GM21723 (cell line): ENCODE results near the gene TMEM238L.
"Not testable (repeated sequence)": the region's sequence is repeated elsewhere in the genome, so short reads cannot be mapped to it uniquely, and the experiment has no call there.

Source experiments
- ATAC-seq: cut with Tn5 transposase; IDR thresholded peaks from one replicate; pipeline ENCODE4 v1.9.1; 2021; ENCODE audit warnings: mild to moderate bottlenecking, moderate library complexity; ENCODE audit not compliant: unreplicated experiment

The TMEM238L gene

DNA sequence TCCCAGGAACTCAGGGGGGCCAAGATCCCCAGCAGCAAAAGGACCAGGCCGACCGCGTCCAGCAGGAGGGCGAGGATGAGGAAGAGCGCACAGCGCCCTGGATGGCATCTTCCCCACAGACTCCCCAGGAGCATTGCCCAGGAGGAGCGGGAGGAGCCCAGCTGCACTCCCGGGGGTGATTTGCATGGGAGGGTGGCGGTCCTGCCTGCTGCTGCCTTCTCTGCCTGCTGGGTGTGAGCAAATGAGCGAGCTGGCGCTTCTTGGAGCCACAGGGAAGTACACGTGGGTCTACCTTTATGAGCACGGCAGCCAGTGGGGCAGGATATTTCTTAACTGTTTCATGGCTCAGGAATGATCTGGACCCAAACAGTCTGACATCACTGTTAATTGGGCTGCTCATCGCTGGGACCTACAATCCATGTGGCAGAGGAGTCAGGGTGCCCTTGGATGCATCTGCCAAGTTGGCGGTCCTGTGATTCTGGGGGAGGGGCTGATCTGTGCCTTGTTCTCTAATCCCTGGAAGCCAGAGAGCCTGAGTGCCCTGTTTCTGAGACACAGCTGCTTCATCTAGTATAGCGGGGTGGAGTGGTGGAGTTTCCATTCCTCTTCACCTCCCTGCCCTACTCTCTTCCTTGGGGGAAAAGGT lies at the start of gene TMEM238L:
Gene TMEM238L (minus strand): TSS at position 270 of the 646 bp plus-strand sequence. CDS start 136 bp downstream, at position 134.
- no peak for ATAC-seq

- ATAC-seq: not testable (repeated sequence)
These were observed 42.7 kb upstream of the TMEM238L start for GRCh38 chr17:10846636-10847035.

DNA sequence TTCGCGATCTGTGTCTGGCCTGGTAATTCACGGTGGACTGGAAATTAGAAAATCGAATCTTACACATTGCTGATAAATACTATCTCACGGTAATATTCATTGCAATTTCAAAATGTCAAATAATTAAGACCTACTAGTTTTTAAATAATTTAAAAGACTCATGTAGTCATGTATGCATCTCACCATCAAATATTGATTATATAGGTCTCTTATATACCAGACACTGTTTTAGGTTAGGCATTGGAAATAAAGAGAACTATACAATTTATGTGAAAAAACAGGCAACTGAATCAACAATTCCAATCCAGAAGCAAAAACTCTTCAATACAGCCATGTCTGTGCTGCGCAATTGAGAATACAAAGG lies 41.5 kb upstream of the TMEM238L start:
- no peak for ATAC-seq

DNA sequence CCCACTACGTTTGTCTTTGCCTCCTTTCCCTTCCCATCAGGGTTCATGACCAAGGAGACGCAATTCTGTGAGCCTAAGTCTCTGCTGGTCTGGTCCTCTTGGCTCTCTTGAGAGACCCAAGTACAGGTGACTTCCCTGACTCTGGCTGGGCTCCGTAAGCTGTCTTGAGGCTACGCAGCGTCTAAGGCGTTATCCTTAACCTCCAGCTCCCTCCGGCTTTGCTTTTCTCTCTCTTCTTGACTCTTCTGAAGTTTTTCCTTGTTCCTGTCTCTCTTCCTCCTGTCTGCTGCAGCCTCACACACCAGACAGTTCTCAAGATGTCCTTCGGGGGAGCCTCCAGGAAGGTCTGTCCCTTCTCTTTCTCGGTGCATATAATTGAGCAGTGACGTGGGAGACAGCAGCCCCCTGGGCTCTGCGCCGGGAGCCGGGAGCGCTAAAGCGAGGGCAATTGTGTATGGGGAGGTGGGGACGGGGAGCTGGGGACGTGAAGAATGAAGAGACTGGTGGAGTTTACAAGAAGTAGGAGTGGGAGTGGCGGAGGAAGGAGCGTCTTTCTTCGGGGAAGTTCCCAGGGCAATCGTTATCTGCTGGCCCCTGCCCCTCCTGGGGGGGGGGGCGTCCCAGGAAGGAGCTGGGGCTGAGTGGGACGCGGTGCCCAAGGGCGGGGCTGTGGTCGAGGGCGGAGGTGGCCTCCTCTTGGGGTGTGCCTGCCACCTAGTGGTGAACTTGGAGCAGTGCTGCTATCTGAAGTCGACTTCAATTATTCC lies 40.9 kb upstream of the TMEM238L start:
- ATAC-seq: peak; percentile 92

- no peak for ATAC-seq
These were observed 39.9 kb upstream of the TMEM238L start for GRCh38 chr17:10843811-10844210.

GRCh38 chr17:10842658-10843057 lies 38.8 kb upstream of the TMEM238L start:
- ATAC-seq: no peak

DNA sequence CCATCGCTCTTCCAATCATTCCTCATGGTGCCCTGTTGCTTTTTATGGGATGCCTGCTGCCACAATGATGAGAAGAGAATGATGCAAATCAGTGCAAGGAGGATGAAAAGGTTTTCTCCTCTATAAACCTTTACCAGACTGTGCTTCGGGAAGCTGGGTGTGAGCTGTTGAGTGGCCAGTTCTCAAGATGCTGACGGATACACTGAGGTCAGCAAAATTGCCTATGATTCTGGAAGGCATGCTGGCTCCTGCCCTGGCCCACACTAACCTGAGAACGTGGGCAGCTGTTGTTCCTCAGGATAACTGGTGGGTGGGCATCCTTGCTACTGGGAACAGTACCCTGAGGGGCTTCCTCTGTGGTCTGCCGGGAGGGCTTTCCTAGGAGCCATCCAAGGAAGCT lies 34.8 kb upstream of the TMEM238L start:
- no peak for ATAC-seq

- no peak for ATAC-seq
These were observed 34.0 kb upstream of the TMEM238L start, which contains the start of gene PIRT for GRCh38 chr17:10837921-10838320. Gene PIRT (minus strand): TSS chr17:10838087. CDS start chr17:10825645, 12,442 bp downstream.

- ATAC-seq: no peak
These were observed 33.2 kb upstream of the TMEM238L start for GRCh38 chr17:10836966-10837590.

DNA sequence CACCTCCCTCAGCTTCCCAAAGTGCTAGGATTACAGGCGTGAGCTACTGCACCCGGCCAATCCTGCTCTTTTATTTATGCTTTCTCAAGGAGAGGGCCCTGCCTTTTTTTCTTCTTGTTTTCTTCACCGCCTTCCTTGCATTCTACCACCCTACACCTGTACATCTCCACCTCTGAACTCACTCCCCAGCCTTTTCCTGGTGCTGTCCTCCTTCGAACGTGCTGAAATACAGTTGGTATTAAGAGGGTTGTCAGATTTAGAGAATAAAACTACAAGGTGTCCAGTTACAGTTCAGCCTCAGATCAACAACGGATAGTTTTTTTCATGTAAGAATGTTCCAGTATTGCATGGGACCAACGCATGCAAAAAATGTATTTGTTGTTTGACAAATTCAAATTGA lies 32.2 kb upstream of the TMEM238L start:
- no peak for ATAC-seq

DNA sequence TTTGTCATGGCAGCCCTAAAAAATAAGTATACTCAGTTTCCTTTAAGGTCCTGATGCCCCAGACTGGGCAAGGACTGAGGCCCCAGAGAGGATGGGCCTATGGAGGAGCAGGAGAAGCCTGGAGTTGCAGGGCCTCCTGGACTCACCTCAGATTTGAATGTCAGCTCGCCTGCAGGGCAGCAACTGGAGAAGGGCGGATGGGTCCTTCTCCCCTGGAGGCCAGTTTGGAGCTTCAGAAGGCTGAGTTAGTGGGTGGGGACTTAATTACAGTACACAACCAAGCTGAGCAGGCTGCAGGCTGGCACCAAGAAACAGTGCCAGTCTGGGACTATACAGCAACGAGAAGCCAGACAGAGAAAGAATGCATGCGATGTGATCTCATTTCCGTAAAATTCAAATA lies 27.8 kb upstream of the TMEM238L start:
- no peak for ATAC-seq

- no peak for ATAC-seq
These were observed 24.1 kb upstream of the TMEM238L start for GRCh38 chr17:10827898-10828552.

GRCh38 chr17:10824874-10825273 lies 21.0 kb upstream of the TMEM238L start:
- no peak for ATAC-seq

- ATAC-seq: no peak
These were observed 17.9 kb upstream of the TMEM238L start for GRCh38 chr17:10821770-10822169.

DNA sequence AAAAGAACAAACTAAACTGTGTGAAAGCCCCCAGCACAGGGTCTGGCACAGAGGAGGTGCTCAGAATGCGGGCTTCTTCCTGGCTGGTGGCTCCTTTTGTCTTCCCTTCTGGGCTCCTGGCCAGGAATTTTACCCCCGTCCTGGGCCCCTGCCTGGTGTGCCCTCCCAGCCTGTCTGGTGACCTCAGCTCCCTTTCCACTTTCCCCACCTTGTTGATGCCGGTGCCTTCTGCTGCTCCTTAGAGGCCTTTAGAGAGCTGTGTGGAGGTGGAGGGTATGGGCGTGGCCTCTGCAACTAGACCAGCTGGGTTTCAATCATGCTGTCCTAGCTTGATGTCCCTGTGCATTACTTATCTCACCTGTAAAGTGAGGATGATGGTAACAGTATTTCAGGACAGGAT lies 17.2 kb upstream of the TMEM238L start:
- no peak for ATAC-seq

- ATAC-seq: no peak
These were observed 11.4 kb upstream of the TMEM238L start for GRCh38 chr17:10815319-10815718.

DNA sequence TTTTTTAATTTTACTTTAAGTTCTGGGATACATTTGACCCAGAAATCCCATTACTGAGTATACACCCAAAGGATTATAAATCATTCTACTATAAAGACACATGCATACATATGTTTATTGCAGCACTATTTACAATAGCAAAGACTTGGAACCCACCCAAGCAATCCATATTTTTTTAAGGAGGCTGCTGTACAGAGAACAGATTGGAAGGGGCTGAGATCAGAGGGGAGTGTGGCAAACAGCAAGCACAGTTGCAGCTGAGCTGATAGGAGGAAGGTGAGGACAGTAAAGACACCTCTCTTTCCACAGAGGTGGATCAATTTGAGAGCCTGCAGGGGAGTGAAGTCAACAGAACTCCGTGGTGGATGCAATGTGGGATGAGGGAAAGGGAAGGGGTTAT lies 10.2 kb upstream of the TMEM238L start:
- no peak for ATAC-seq

DNA sequence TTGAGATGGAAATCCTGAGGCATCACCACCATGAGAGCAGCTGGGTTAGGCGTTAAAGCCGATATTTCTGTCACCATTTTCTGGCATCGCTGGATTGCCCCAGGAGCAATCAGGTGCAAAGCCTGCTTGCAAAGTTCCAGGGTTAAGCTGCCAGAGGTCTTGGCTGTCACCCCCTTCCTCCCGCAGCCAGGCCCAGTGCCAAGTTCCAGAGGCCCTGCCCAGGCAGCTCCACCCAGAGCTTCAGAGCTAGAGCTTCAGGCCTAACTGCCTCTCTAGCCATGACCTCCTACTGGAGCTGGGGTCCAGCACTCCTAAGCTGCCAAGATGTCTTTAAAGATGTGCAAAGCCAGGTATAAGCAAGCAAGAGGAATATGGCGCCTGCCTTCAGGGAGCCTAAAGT lies 8.8 kb upstream of the TMEM238L start:
- no peak for ATAC-seq

DNA sequence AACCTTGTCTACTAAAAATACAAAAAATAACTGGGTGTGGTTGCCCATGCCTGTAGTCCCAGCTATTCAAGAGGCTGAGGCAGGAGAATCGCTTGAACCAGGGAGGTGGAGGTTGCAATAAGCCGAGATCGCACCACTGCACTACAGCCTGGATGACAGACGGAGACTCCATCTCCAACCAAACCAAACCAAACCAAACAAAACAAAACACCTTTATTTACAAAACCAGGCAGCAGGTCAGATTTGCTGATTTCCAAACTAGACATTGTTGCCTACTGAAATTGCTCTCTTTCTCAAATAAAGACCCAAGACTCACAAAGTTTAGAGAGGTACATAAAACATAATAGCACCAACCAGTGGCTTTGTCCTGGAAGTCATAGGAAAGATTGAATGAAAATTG lies 5.7 kb upstream of the TMEM238L start:
- ATAC-seq: no peak

GRCh38 chr17:10807704-10808128 lies 3.8 kb upstream of the TMEM238L start:
- ATAC-seq: no peak

DNA sequence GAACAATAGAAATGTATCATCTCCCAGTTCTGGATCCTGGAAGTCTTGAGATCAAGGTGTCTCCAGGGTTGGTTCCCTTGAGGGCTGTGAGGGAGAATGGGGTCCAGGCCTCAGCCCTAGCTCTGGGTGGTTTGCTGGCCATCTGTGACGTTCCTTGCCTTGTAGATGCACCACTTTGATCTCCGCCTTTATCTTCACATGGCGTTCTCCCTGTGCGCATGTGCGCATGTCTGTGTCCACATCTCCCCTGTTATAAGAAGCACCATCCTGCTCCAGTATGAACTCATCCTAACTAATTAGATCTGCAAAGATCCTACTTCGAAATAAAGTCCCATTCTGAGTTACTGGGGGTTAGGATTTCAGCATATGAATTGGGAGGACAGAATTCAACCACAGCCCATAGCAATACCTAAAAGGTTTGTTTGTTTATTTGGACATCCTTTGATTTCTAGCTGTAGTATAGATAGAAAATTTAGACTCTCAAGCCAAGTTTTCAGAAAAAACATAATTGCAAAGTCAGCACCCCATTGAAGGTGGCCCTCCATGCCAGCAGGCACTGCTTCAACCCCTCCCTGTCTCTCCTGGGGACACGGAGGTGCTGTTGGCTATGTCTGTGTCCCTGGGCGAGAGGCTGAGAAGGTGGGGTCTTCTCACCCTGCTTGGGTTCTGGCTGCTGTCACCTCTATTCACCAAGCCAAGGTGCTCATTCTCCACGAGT lies 2.8 kb upstream of the TMEM238L start:
- no peak for ATAC-seq
